Activated CD4-positive, alpha-beta T cell treated with anti-CD3 and anti-CD28 coated beads, Interleukin-2, amount 10 ng/mL, durations not matched to agents 7 days and 5 days (primary cell): ENCODE measurements around the gene UBE2D2. TPM values are rescaled to one million over a fixed set of nuclear protein-coding genes. Genes with fewer than 3 reads are reported as not detected.
"Not testable (repeated sequence)": the region's sequence is repeated elsewhere in the genome, so short reads cannot be mapped to it uniquely, and the experiment has no call there.

Experiments
- CTCF ChIA-PET: fragments of 350-600 bp; sonication (Branson Sonifier 250); formaldehyde crosslinking; loops from one replicate; lab custom pipeline; 2021; ENCODE audit warnings: antibody characterized with exemption; lab: Charles Lee
- POLR2A ChIA-PET: fragments of 350-600 bp; sonication (Branson Sonifier 250); formaldehyde crosslinking; loops from one replicate; lab custom pipeline; 2021; ENCODE audit warnings: antibody characterized with exemption; lab: Charles Lee
- DNase-seq: peaks from one replicate; pipeline ENCODE4 v3.0.0-alpha.2; 2020
- H3K27ac Mint-ChIP-seq: one replicate; pipeline ENCODE4 v1.8.0; 2021; ENCODE audit warnings: mild to moderate bottlenecking, moderate library complexity, mixed read lengths
- H3K27me3 Mint-ChIP-seq: one replicate; pipeline ENCODE4 v1.8.0; 2021; ENCODE audit warnings: mixed read lengths
- H3K36me3 Mint-ChIP-seq: one replicate; pipeline ENCODE4 v1.8.0; 2021; ENCODE audit warnings: low read depth, mixed read lengths
- H3K4me1 Mint-ChIP-seq: one replicate; pipeline ENCODE4 v1.8.0; 2021; ENCODE audit warnings: mixed read lengths
- H3K4me3 Mint-ChIP-seq: one replicate; pipeline ENCODE4 v1.8.0; 2021; ENCODE audit warnings: mild to moderate bottlenecking, moderate library complexity, mixed read lengths
- H3K9me3 Mint-ChIP-seq: one replicate; pipeline ENCODE4 v1.8.0; 2021; ENCODE audit warnings: mixed read lengths
- total RNA-seq, 2 experiments: library from RNA; stranded (reverse); gene quantifications; one replicate each; pipeline ENCODE4 v1.2.3, GENCODE V29; 2021

Gene UBE2D2
- total RNA-seq, 2 experiments from 2014 or later, result 231 to 265 TPM

DNA sequence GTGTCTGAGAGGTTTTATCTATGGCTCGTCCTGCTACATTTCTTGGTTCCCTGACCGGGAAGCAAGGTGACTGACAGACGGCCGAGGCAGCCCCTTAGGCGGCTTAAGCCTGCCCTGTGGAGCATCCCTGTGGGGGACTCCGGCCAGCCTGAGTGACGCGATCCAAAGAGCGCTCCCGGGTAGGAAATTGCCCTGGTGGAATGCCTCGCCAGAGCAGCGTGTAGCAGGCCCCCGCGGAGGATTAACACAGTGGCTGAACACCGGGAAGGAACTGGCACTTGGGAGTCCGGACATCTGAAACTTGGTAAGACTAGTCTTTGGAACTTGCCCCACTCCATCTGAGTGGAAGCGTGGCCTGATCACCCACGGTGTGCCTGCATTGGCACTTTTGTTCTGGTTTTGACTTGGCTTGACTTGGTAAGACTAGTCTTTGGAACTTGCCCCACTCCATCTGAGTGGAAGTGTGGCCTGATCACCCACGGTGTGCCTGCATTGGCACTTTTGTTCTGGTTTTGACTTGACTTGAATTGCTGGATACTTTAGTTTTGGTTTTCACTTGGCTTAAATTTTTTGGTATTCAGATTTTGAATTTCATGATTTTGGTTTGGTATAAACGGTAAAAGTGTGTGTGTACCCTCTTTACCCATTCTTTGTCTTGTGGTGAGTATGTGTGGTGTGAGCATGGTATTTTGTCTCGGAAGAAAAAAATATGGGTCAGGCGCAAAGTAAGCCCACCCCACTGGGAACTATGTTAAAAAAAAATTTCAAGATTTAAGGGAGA lies 34.6 kb upstream of the UBE2D2 start:
- H3K36me3 Mint-ChIP-seq, H3K27me3 Mint-ChIP-seq, CTCF ChIA-PET, DNase-seq, POLR2A ChIA-PET, H3K27ac Mint-ChIP-seq, H3K4me1 Mint-ChIP-seq, H3K9me3 Mint-ChIP-seq, H3K4me3 Mint-ChIP-seq: not testable (repeated sequence)

DNA sequence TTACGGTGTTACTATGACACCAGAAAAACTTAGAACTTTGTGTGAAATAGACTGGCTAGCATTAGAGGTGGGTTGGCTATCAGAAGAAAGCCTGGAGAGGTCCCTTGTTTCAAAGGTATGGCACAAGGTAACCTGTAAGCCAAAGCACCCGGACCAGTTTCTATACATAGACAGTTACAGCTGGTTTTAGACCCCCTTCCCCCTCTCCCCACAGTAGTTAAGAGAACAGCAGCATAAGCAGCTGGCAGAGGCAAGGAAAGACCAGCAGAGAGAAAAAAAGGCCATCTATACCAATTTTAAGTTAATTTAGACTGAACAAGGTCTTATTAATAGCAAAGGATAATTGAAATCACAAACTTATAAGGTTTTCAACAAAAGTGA lies 34.1 kb upstream of the UBE2D2 start:
- H3K4me3 Mint-ChIP-seq, POLR2A ChIA-PET, H3K36me3 Mint-ChIP-seq, H3K27ac Mint-ChIP-seq, H3K4me1 Mint-ChIP-seq, H3K9me3 Mint-ChIP-seq, DNase-seq, H3K27me3 Mint-ChIP-seq: not testable (repeated sequence)
- CTCF ChIA-PET, result interaction anchor here (3.6 kb wide), 1 partner anchor 9 kb away, joined by 17 read pairs; no protein-coding TSS in a partner anchor

DNA sequence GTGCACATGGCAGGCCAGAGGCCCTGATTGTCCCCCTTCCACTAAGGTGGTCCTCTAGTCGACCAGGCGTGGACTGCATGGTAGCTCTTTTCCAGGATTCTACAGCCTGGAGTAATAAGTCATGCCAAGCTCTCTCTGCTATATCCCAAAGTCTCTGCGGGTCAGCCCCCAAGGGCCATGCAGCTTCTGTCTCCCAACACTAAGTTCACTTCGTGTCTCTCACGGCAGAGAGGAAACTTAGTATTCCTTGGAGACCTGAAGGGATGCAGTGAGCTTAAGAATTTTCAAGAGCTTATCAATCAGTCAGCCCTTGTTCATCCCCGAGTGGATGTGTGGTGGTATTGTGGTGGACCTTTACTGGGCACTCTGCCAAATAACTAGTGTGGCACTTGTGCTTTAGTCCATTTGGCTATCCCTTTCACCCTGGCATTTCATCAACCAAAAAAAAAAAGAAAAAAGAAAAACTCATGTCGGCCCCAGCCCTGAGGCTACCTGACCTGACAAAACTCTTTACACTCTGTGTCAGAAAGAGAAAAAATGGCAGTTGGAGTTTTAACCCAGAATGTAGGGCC lies 33.2 kb upstream of the UBE2D2 start:
- CTCF ChIA-PET, result interaction anchor here (2.7 to 3.6 kb wide), 2 partner anchors 9 to 15 kb away, joined by 10 to 17 read pairs; no protein-coding TSS in a partner anchor
- H3K36me3 Mint-ChIP-seq, H3K9me3 Mint-ChIP-seq, H3K4me3 Mint-ChIP-seq, H3K4me1 Mint-ChIP-seq, H3K27ac Mint-ChIP-seq, DNase-seq, POLR2A ChIA-PET, H3K27me3 Mint-ChIP-seq: not testable (repeated sequence)

DNA sequence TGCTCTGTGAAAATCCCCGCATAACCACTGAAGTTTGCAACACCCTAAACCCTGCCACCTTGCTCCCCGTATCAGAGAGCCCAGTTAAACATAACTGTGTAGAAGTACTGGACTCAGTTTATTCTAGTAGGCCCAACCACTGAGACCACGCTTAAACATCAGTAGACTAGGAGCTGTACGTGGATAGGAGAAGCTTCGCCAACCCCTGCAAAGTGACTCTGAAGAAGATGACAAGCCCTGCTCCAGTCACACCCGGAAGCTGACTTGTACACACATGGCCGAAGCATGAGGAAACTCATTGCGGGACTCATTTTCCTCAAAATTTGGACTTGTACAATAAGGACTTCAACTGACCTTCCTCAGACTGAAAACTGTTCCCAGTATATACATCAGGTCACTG lies 32.4 kb upstream of the UBE2D2 start:
- H3K4me1 Mint-ChIP-seq, DNase-seq, H3K36me3 Mint-ChIP-seq, H3K27ac Mint-ChIP-seq, H3K27me3 Mint-ChIP-seq, H3K9me3 Mint-ChIP-seq, H3K4me3 Mint-ChIP-seq: not testable (repeated sequence)
- POLR2A ChIA-PET, result interaction anchor here (0.6 kb wide), 1 partner anchor 43 kb away, joined by 6 read pairs; no protein-coding TSS in a partner anchor
- CTCF ChIA-PET, result interaction anchor here (1.3 to 3.6 kb wide), 3 partner anchors 10 to 15 kb away, joined by 3 to 17 read pairs (median 10); no protein-coding TSS in a partner anchor

DNA sequence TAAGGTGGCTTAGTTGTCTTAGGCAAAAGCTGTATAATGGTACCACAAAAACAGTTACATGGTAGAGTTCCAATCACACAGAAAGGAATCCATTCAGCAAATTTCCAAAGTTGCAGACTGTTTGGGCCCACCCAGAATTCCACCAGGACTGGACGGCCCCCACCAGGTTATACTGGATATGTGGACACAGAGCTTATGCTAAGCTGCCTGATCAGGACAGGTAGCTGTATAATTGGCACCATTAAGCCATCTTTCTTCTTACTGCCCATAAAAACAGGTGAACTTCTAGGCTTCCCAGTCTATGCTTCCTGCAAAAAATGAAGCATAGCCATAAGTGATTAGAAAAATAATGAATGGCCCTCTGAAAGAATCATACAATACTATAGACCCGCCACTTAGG lies 31.1 kb upstream of the UBE2D2 start:
- POLR2A ChIA-PET, DNase-seq, H3K4me1 Mint-ChIP-seq, H3K36me3 Mint-ChIP-seq, H3K9me3 Mint-ChIP-seq, H3K27ac Mint-ChIP-seq, H3K27me3 Mint-ChIP-seq, H3K4me3 Mint-ChIP-seq: not testable (repeated sequence)
- CTCF ChIA-PET, result interaction anchor here (0.6 to 3.6 kb wide), 4 partner anchors 9 to 17 kb away, joined by 3 to 17 read pairs (median 6); no protein-coding TSS in a partner anchor

DNA sequence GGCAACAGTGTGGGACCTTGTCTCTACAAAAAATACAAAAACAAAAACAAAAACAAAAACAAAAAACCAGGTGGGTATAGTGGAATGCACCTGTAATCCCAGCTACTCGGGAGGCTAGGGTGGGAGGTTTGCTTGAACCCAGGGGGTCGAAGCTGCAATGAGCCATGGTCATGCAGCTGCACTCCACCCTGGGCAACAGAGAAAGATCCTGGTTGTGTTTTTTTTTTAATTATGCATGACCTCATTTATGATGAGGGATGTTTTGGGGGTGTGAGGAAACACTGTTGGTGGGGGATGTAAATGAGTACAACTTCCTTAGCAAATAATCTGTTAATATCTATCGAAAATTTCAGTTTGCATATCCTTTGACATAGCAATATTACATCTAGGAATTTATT lies 29.4 kb upstream of the UBE2D2 start:
- ChIA-PET POLR2A (no interaction called here), CTCF (interaction anchor here (0.6 to 1.2 kb wide), 4 partner anchors 12 to 156 kb away, joined by 3 to 4 read pairs (median 4); no protein-coding TSS in a partner anchor)
- no peak for DNase-seq
- Mint-ChIP-seq H3K36me3 (no peaks in the 10 kb centered on the region), H3K4me3 (no peak overlapping the region), H3K4me1 (no peaks in the 10 kb centered on the region), H3K27me3 (peaks cover 1% of the 10 kb centered on the region), H3K9me3 (no peaks in the 10 kb centered on the region), H3K27ac (no peak overlapping the region)

DNA sequence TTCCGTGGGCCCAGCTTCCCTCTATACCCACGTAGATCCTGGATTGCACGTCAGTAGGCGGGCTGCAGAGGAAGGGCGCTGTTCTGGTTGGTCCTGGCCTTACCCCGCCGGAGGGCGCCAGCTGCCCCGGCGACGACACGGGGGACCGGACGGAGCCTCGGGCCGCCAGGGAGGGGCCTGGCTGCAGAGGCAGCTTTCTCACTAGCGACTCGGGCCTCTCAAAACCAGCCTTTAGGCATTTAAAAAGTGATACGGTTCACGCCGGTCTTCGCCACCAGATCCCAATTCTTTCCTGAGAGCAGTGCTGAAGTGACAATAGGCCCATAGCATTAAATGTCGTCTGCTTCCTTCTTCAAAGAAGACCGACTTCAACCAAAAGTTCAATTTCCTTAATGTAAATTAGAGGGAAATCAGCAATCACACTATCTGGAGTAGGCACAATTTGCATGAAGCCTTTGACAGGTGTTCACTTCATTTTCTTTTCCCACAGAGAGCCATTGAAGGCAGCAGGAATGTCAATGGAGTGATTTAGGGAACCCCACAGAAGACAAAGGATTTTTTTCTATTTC lies 17.6 kb upstream of the UBE2D2 start:
- ChIA-PET CTCF (interaction anchor here (0.6 to 1.2 kb wide), 3 partner anchors 14 to 196 kb away, joined by 3 read pairs; no protein-coding TSS in a partner anchor), POLR2A (no interaction called here)
- H3K36me3 Mint-ChIP-seq, result no peaks in the 10 kb centered on the region
- no peaks in the 10 kb centered on the region for H3K9me3 Mint-ChIP-seq
- no peak overlapping the region for H3K4me3 Mint-ChIP-seq
- H3K27me3 Mint-ChIP-seq, result peaks cover 2% of the 10 kb centered on the region
- peaks cover 11% of the 10 kb centered on the region for H3K4me1 Mint-ChIP-seq
- no peak overlapping the region for H3K27ac Mint-ChIP-seq
- peak; percentile 32 for DNase-seq

DNA sequence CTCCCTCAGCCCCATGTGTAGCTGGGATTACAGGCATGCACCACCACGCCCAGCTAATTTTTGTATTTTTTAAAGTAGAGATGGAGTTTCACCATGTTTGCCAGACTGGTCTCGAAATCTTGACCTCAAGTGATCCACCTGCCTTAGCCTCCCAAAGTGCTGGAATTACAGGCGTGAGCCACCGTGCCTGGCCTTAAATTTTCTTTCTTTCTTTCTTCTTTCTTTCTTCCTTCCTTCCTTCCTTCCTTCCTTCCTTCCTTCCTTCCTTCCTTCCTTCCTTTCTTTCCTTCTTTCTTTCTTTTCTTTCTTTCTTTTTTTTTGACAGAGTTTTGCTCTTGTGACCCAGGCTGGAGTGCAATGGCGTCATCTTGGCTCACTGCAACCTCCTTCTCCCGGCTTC lies 14.5 kb upstream of the UBE2D2 start:
- Mint-ChIP-seq H3K4me1 (peaks cover 15% of the 10 kb centered on the region), H3K27ac (peak overlapping the region; percentile 31)
- H3K36me3 Mint-ChIP-seq, POLR2A ChIA-PET, DNase-seq, H3K4me3 Mint-ChIP-seq, H3K27me3 Mint-ChIP-seq, H3K9me3 Mint-ChIP-seq: not testable (repeated sequence)
- CTCF ChIA-PET, result interaction anchor here (0.6 to 1.7 kb wide), 3 partner anchors 11 to 64 kb away, joined by 3 to 6 read pairs (median 4); partner anchors contain the start of gene STING1

DNA sequence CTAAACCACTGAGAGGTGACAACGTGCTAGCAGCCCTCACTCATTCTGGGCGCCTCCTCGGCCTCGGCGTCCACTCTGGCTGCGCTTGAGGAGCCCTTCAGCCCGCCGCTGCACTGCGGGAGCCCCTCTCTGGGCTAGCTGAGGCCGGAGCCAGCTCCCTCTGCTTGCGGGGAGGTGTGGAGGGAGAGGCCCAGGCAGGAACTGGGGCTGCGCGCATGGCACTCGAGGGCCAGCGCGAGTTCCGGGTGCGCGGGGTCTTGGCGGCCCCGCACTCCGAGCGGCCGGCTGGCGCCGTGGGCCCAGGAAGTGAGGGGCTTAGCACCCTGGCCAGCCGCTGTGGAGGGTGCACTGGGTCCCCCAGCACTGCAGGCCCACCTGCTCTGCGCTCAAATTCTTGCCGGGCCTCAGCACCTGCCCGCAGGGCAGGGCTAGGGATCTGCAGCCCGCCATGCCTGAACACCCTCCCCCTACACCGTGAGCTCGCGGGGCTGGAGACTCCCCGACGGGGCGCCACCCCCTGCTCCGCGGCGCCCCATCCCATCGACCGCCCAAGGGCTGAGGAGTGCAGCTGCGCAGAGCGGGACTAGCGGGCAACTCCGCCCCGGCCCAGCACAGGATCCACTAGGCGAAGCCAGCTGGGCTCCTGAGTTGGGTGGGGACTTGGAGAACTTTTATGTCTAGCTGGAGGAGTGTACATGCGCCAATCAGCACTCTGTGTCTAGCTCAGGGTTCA lies 11.8 kb upstream of the UBE2D2 start:
- H3K4me3 Mint-ChIP-seq, result no peak overlapping the region
- H3K27me3 Mint-ChIP-seq, result peaks cover 3% of the 10 kb centered on the region
- H3K36me3 Mint-ChIP-seq, result no peaks in the 10 kb centered on the region
- DNase-seq, result no peak
- H3K4me1 Mint-ChIP-seq, result peaks cover 11% of the 10 kb centered on the region
- ChIA-PET CTCF (interaction anchor here (0.6 to 2.8 kb wide), 8 partner anchors 9 to 127 kb away, joined by 3 to 10 read pairs (median 4); partner anchors contain the start of gene UBE2D2), POLR2A (no interaction called here)
- no peak overlapping the region for H3K27ac Mint-ChIP-seq
- H3K9me3 Mint-ChIP-seq, result peaks cover 9% of the 10 kb centered on the region

DNA sequence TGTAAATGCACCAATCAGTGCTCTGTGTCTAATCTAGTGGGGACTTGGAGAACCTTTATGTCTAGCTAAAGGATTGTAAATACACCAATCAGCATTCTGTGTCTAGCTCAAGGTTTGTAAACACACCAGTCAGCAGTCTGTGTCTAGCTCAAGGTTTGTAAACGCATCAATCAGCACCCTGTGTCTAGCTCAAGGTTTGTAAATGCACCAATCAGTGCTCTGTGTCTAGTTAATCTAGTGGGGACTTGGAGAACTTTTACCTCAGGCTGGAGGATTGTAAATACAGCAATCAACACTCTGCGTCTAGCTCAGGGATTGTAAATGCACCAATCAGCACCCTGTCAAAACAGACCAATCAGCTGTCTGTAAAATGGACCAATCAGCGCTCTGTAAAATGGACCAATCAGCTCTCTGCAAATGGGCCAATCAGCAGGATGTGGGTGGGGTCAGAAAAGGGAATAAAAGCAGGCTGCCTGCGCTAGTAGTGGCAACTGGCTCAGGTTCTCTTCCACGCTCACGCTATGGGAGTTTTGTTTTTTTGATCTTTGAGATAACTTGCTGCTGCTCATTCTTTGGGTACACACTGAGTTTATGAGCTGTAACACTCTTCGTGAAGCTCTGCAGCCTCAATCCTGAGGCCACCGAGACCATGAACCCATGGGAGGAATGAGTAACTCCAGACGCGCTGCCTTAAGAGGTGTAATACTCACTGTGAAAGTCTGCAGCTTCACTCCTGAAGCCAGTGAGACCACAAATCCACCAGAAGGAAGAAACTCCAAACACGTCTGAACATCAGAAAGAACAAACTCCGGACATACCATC lies 10.9 kb upstream of the UBE2D2 start:
- ChIA-PET POLR2A (interaction anchor here (0.5 to 0.6 kb wide), 2 partner anchors 8 to 154 kb away, joined by 3 read pairs; no protein-coding TSS in a partner anchor), CTCF (interaction anchor here (0.5 to 2.8 kb wide), 7 partner anchors 8 to 149 kb away, joined by 3 to 10 read pairs (median 4); partner anchors contain the start of gene UBE2D2)
- H3K36me3 Mint-ChIP-seq, H3K27ac Mint-ChIP-seq, H3K4me3 Mint-ChIP-seq, H3K27me3 Mint-ChIP-seq, H3K9me3 Mint-ChIP-seq: not testable (repeated sequence)
- DNase-seq, result peak; percentile 14
- H3K4me1 Mint-ChIP-seq, result peaks cover 11% of the 10 kb centered on the region

DNA sequence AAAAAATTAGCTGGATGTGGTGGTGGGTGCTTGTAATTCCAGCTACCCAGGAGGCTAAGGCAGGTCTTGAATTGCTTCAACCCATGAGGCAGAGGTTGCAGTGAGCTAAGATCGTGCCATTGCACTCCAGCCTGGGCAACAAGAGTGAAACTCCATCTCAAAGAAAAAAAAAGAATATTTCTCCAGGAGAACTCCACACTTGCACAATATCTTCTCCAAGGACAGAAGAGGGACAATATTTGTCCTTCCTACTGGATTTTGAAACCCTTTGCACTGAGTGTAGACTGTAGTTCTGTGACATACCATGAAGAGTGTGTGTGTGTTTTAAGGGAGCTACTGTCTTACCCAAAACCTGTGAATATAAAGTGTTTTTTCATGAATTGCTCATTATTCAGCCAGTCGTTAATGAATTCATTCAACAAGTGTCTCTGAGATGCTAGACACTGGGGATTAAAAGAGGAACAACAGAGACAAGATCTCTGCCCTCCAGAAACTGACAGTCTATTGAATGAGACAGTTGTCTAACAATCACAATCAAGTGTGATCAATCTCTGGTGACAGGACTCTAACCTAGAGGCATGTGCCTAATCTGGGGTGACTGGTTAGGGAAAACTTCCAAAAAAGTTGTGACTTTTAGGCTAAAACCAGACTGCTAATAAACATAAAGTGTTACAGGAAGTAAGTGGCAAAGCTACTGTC lies 9.8 kb upstream of the UBE2D2 start:
- Mint-ChIP-seq H3K4me1 (peaks cover 11% of the 10 kb centered on the region), H3K4me3 (no peak overlapping the region), H3K27me3 (peaks cover 3% of the 10 kb centered on the region), H3K9me3 (peaks cover 9% of the 10 kb centered on the region), H3K36me3 (no peaks in the 10 kb centered on the region), H3K27ac (no peak overlapping the region)
- ChIA-PET POLR2A (interaction anchor here (1.6 kb wide), 1 partner anchor 10 kb away, joined by 7 read pairs; the partner anchor contains the start of gene UBE2D2), CTCF (interaction anchor here (0.5 to 2.8 kb wide), 5 partner anchors 10 to 150 kb away, joined by 3 to 10 read pairs (median 4); partner anchors contain the start of gene UBE2D2)
- DNase-seq, result no peak
